HFFc6 (cell line): ENCODE data around the gene CCDC71. TPM values are rescaled to one million over a fixed set of nuclear protein-coding genes. Genes with fewer than 3 reads are reported as not detected.
A peak's percentile ranks its signal among the peaks of the same experiment; 100 is the strongest.

Source experiments
- DNase-seq: peaks from one replicate; pipeline ENCODE4 v3.0.0-alpha.2; 2018
- H3K27ac Mint-ChIP-seq: 2 replicates; pipeline ENCODE4 v1.8.0; 2020; ENCODE audit warnings: mild to moderate bottlenecking, mixed read lengths
- H3K27me3 Mint-ChIP-seq: 2 replicates; pipeline ENCODE4 v1.8.0; 2021; ENCODE audit warnings: mild to moderate bottlenecking, moderate library complexity, mixed read lengths; ENCODE audit not compliant: insufficient read depth
- H3K36me3 Mint-ChIP-seq: 2 replicates; pipeline ENCODE4 v1.8.0; 2021; ENCODE audit warnings: low read depth, mixed read lengths
- H3K4me1 Mint-ChIP-seq: 2 replicates; pipeline ENCODE4 v1.8.0; 2020; ENCODE audit warnings: low read depth, mixed read lengths
- H3K4me3 Mint-ChIP-seq: 2 replicates; pipeline ENCODE4 v1.8.0; 2020; ENCODE audit warnings: mild to moderate bottlenecking, moderate library complexity, mixed read lengths
- H3K9me3 Mint-ChIP-seq: 2 replicates; pipeline ENCODE4 v1.8.0; 2020; ENCODE audit warnings: mild to moderate bottlenecking, mixed read lengths
- CTCF ChIP-seq: fragments of 200-600 bp; sonication (generic); IDR thresholded peaks from 2 replicates; pipeline ENCODE4 v1.5.0; 2021; ENCODE audit warnings: antibody characterized with exemption, mild to moderate bottlenecking
- total RNA-seq, 6 experiments: library from RNA; stranded (reverse); fragmentation: NEBNext Ultra II Directional; extraction: Animal tissue kit (Norgen Biotek cat#: 25700); gene quantifications; 2 replicates in 1 of 6; 3 replicates in 5 of 6; pipeline ENCODE4 v1.2.3, GENCODE V29; 2021

Gene CCDC71
- total RNA-seq, 6 experiments from 2014 or later = 20.0 to 23.7 (median 21.9) TPM

- Mint-ChIP-seq H3K27ac (no peak overlapping the region), H3K4me1 (no peaks in the 10 kb centered on the region), H3K9me3 (no peaks in the 10 kb centered on the region), H3K36me3 (no peaks in the 10 kb centered on the region), H3K27me3 (peaks cover 5% of the 10 kb centered on the region), H3K4me3 (no peak overlapping the region)
- no peak for TF ChIP-seq CTCF
- no peak for DNase-seq
These were observed 14.5 kb downstream of the CCDC71 start for GRCh38 chr3:49151610-49152009.

GRCh38 chr3:49148159-49148558 is 18.0 kb downstream of the CCDC71 start:
- no peak for TF ChIP-seq CTCF
- Mint-ChIP-seq H3K27me3 (peaks cover 3% of the 10 kb centered on the region), H3K4me1 (no peaks in the 10 kb centered on the region), H3K4me3 (no peak overlapping the region), H3K9me3 (no peaks in the 10 kb centered on the region), H3K27ac (no peak overlapping the region), H3K36me3 (no peaks in the 10 kb centered on the region)
- no peak for DNase-seq

- H3K27me3 Mint-ChIP-seq = peaks cover 10% of the 10 kb centered on the region
- H3K27ac Mint-ChIP-seq = no peak overlapping the region
- H3K36me3 Mint-ChIP-seq = peaks cover 7% of the 10 kb centered on the region; the same call in 1 of the 2 replicates
These were observed 26.1 kb downstream of the CCDC71 start for GRCh38 chr3:49140080-49140479.

GRCh38 chr3:49135499-49135898 is 30.6 kb downstream of the CCDC71 start:
- H3K27me3 Mint-ChIP-seq = peaks cover 3% of the 10 kb centered on the region; the same call in 1 of the 2 replicates
- no peak overlapping the region for H3K4me3 Mint-ChIP-seq
- peaks cover 26% of the 10 kb centered on the region for H3K4me1 Mint-ChIP-seq
- H3K36me3 Mint-ChIP-seq = peaks cover 16% of the 10 kb centered on the region
- no peak for DNase-seq
- H3K9me3 Mint-ChIP-seq = no peaks in the 10 kb centered on the region
- no peak overlapping the region for H3K27ac Mint-ChIP-seq
- TF ChIP-seq CTCF = no peak

More at GRCh38 chr3:49140080-49140479, 26.1 kb downstream of the CCDC71 start:
- Mint-ChIP-seq H3K4me3 (no peak overlapping the region), H3K9me3 (peaks cover 9% of the 10 kb centered on the region), H3K4me1 (peaks cover 7% of the 10 kb centered on the region)
- TF ChIP-seq CTCF = no peak
- no peak for DNase-seq

- peaks cover 3% of the 10 kb centered on the region; the same call in 1 of the 2 replicates for H3K27me3 Mint-ChIP-seq
- DNase-seq = no peak
- H3K27ac Mint-ChIP-seq = peak overlapping the region; percentile 11
- H3K36me3 Mint-ChIP-seq = peaks cover 16% of the 10 kb centered on the region
- no peak for TF ChIP-seq CTCF
- H3K4me3 Mint-ChIP-seq = peak overlapping the region; percentile 90
- H3K4me1 Mint-ChIP-seq = peaks cover 26% of the 10 kb centered on the region
- no peaks in the 10 kb centered on the region for H3K9me3 Mint-ChIP-seq
These were observed 31.5 kb downstream of the CCDC71 start for GRCh38 chr3:49134471-49135265.
